ENCODE results near the gene FAM9C. TPM values are rescaled to one million over a fixed set of nuclear protein-coding genes. Genes with fewer than 3 reads are reported as not detected.
"Not testable (repeated sequence)": the region's sequence is repeated elsewhere in the genome, so short reads cannot be mapped to it uniquely, and the experiment has no call there.

FAM9C gene
- polyA plus RNA-seq, 4 donors = 0.06 TPM; not detected in 3

DNA sequence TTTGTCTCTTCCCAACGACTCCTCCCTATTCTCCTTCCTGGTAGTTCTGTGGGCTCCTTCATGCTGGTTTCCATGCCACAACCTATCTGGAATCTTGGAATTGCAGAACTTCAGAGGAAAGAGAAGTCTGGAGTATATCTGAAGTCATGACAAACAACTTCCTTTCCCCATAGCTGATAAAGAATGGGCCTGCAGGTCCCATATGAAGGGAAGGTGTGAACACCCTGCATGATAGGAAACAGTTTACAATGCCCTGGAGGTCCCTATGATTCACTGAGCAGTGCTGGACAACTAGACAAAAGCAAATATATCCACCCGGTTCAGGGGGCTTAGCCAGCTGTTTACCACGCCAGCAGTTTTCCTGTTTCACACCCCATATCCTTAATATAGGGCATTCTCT, 19.4 kb downstream of the FAM9C start:
- H3K4me1 ChIP-seq (ENCODE audit: control insufficient read depth in 3 of 3, insufficient read depth in 2 of 3, low read depth in 1 of 3, low read length in 2 of 3) = peaks cover 0 to 42% (median 9%) of the 10 kb centered on the region in 3 donors
- no peaks in the 10 kb centered on the region for H3K9me3 ChIP-seq (ENCODE audit: control insufficient read depth in 2 of 2, insufficient read depth in 1 of 2, low read depth in 1 of 2, low read length in 1 of 2)
- FAIRE-seq (no peak), DNase-seq (no peak)
- no peaks in the 10 kb centered on the region for H3K27me3 ChIP-seq (ENCODE audit: control insufficient read depth in 3 of 3, insufficient read depth in 3 of 3, low read length in 3 of 3)
- no peaks in the 10 kb centered on the region for H3K36me3 ChIP-seq (ENCODE audit: control insufficient read depth in 3 of 3, insufficient read depth in 2 of 3, low read depth in 1 of 3, low read length in 3 of 3)
- 75 to 87% (median 80%) methylated on average over 3 of the region's 3 CpGs for WGBS, 3 donors
- H3K4me3 ChIP-seq (ENCODE audit: low read depth in 1 of 3, low read length in 3 of 3) = no peak overlapping the region
- peak overlapping the region in 1 of 3 donors; percentile 33 for H3K27ac ChIP-seq (ENCODE audit: low read depth in 1 of 3, low read length in 2 of 3)

DNA sequence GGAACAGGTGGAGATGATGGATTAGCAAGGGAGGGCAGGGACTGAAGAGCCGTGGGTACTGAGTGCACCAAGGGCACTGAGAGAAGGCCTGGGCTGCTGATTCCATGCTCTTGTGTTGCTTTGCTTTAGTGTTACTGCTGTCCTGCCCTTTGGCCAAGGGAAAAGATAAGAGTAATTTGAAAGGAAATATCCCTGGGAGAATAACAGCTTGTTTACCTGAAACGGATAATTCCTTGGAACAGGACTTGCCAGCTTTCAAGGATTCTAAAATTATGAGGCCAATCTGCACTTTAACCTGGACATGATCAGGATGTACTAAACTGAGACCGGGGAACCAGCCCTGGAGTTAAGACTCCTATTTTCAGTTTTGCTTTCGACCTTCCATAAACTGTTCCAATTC, 20.4 kb downstream of the FAM9C start:
- no peaks in the 10 kb centered on the region for H3K36me3 ChIP-seq (ENCODE audit: control insufficient read depth in 3 of 3, insufficient read depth in 2 of 3, low read depth in 1 of 3, low read length in 3 of 3)
- peak overlapping the region; percentile 12 to 81 (median 68) for H3K27ac ChIP-seq (ENCODE audit: low read depth in 1 of 3, low read length in 2 of 3)
- H3K4me3 ChIP-seq (ENCODE audit: low read depth in 1 of 3, low read length in 3 of 3) = no peak overlapping the region
- H3K27me3 ChIP-seq (ENCODE audit: control insufficient read depth in 3 of 3, insufficient read depth in 3 of 3, low read length in 3 of 3) = no peaks in the 10 kb centered on the region
- WGBS, 3 donors = 13 to 50% (median 35%) methylated on average over 4 of the region's 4 CpGs
- H3K9me3 ChIP-seq (ENCODE audit: control insufficient read depth in 2 of 2, insufficient read depth in 1 of 2, low read depth in 1 of 2, low read length in 1 of 2) = no peaks in the 10 kb centered on the region
- DNase-seq (peak; percentile 71 to 84), FAIRE-seq (no peak)
- H3K4me1 ChIP-seq (ENCODE audit: control insufficient read depth in 3 of 3, insufficient read depth in 2 of 3, low read depth in 1 of 3, low read length in 2 of 3) = peaks cover 0 to 32% (median 3%) of the 10 kb centered on the region in 3 donors

DNA sequence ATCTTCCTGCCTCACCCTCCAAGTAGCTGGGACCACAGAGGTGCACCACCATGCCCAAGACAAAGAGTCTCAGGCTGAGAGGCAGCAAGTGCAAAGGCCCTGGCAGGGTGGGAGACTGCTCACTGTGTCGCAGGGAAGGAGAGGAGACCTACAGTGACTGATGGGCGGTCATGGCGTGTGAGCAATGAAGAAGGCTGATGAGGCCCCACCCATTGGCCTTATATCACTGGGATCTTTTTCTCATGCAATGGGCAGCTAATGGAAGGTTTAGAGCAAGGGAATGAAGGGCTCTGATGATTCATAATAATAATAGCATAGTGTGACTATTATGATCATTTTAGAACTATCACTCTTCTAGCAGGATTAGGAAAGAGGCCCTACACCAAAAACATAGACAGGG, 20.9 kb downstream of the FAM9C start:
- FAIRE-seq (no peak), DNase-seq (no peak)
- H3K4me3 ChIP-seq (ENCODE audit: low read depth in 1 of 3, low read length in 3 of 3) = no peak overlapping the region
- WGBS, 3 donors = 81 to 95% (median 86%) methylated on average over 3 of the region's 3 CpGs
- H3K27ac ChIP-seq (ENCODE audit: low read depth in 1 of 3, low read length in 2 of 3) = peak overlapping the region in 2 of 3 donors; percentile 68 to 81
- no peaks in the 10 kb centered on the region for H3K36me3 ChIP-seq (ENCODE audit: control insufficient read depth in 3 of 3, insufficient read depth in 2 of 3, low read depth in 1 of 3, low read length in 3 of 3)
- H3K4me1 ChIP-seq (ENCODE audit: control insufficient read depth in 3 of 3, insufficient read depth in 2 of 3, low read depth in 1 of 3, low read length in 2 of 3) = peaks cover 0 to 28% (median 3%) of the 10 kb centered on the region in 3 donors
- H3K9me3 ChIP-seq (ENCODE audit: control insufficient read depth in 2 of 2, insufficient read depth in 1 of 2, low read depth in 1 of 2, low read length in 1 of 2) = no peaks in the 10 kb centered on the region
- H3K27me3 ChIP-seq (ENCODE audit: control insufficient read depth in 3 of 3, insufficient read depth in 3 of 3, low read length in 3 of 3) = no peaks in the 10 kb centered on the region

DNA sequence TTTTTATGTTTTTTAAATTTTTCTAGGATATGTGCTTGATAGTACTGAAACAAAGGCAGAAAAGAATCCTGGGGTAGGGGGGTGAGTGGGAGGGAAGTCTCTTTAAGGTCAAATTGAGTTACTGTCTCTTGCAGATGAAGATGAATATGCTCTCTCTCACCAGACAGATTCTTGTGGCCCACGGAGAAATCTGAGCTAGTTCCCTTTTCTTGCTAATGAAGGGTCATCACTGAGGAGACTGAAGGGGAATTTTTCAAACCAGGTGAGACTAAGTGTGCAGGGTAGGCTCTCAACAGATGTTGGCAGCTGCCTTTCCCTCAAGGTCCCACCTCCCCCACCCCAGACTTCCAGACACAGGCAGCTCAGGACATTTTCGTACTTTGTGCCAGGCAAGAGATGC, 21.5 kb downstream of the FAM9C start:
- FAIRE-seq = no peak
- Histone ChIP-seq H3K4me3 (ENCODE audit: low read depth in 1 of 3, low read length in 3 of 3) (no peak overlapping the region), H3K27me3 (ENCODE audit: control insufficient read depth in 3 of 3, insufficient read depth in 3 of 3, low read length in 3 of 3) (no peaks in the 10 kb centered on the region), H3K4me1 (ENCODE audit: control insufficient read depth in 3 of 3, insufficient read depth in 2 of 3, low read depth in 1 of 3, low read length in 2 of 3) (peaks cover 0 to 27% (median 3%) of the 10 kb centered on the region in 3 donors), H3K9me3 (ENCODE audit: control insufficient read depth in 2 of 2, insufficient read depth in 1 of 2, low read depth in 1 of 2, low read length in 1 of 2) (no peaks in the 10 kb centered on the region), H3K27ac (ENCODE audit: low read depth in 1 of 3, low read length in 2 of 3) (peak overlapping the region in 2 of 3 donors; percentile 9 to 81), H3K36me3 (ENCODE audit: control insufficient read depth in 3 of 3, insufficient read depth in 2 of 3, low read depth in 1 of 3, low read length in 3 of 3) (no peaks in the 10 kb centered on the region)
- WGBS, 3 donors = 52 to 59% (median 57%) methylated on average over 2 of the region's 2 CpGs
- DNase-seq = no peak

DNA sequence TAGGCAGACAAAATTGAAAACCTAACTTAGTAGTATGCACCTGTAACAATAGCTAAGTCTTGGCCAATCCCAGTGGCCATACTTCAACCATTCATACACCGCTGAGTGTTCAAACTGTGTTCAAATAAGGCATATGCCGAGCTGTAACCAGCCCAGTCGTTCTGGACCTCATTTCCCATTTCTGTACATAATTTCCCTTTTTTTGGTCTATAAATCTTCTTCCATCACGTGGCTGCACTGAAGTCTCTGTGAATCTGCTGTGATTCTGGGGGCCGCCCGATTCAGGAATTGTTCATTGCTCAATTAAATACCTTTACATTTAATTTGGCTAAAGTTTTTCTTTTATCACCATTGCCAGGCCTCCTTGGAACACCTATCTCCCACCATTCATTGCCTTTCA, 27.7 kb downstream of the FAM9C start:
- H3K27me3 ChIP-seq (ENCODE audit: control insufficient read depth in 3 of 3, insufficient read depth in 3 of 3, low read length in 3 of 3); H3K36me3 ChIP-seq (ENCODE audit: control insufficient read depth in 3 of 3, insufficient read depth in 2 of 3, low read depth in 1 of 3, low read length in 3 of 3); H3K9me3 ChIP-seq (ENCODE audit: control insufficient read depth in 2 of 2, insufficient read depth in 1 of 2, low read depth in 1 of 2, low read length in 1 of 2); DNase-seq; FAIRE-seq; H3K4me3 ChIP-seq (ENCODE audit: low read depth in 1 of 3, low read length in 3 of 3): not testable (repeated sequence)
- WGBS, 3 donors = 75 to 89% (median 87%) methylated on average over 6 of the region's 6 CpGs
- peak overlapping the region in 1 of 3 donors; percentile 66 for H3K27ac ChIP-seq (ENCODE audit: low read depth in 1 of 3, low read length in 2 of 3)
- peaks cover 0 to 37% (median 2%) of the 10 kb centered on the region in 3 donors for H3K4me1 ChIP-seq (ENCODE audit: control insufficient read depth in 3 of 3, insufficient read depth in 2 of 3, low read depth in 1 of 3, low read length in 2 of 3)

DNA sequence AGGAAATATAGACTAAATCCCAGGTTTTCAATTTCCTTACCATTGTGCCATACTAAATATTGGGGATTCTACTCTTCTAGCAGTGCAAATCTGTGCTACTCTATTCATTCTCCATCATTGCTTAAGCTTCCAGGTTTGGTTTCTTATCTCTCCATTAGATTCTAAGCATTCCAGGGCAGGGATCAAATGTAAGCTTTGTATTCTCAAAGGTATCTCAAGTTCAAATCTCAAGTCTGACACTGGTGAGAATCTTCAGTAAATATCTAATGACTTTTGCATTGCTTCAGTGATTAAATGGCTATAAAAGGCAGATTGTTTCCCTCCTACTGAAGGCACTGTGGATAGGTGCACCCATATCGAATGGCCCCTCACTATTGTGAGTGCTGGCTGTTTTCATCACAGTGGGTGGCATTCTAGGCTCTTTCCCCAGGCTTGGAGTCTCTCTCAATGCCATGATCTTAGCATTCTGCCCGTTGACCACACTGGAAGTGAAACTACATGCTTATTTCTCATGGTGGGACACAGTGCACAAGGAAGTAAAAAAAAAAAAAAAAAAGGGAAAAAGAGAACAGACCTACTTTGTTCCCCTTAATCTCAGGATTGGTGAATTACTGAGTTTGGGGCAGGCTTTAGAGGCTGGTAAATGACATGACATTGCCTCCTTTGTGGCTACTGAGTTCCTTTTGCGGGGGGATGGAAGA, 28.7 kb downstream of the FAM9C start:
- 56 to 69% (median 63%) methylated on average over 3 of the region's 3 CpGs for WGBS, 3 donors
- Histone ChIP-seq H3K27ac (ENCODE audit: low read depth in 1 of 3, low read length in 2 of 3) (peak overlapping the region in 2 of 3 donors; percentile 16 to 66), H3K27me3 (ENCODE audit: control insufficient read depth in 3 of 3, insufficient read depth in 3 of 3, low read length in 3 of 3) (no peaks in the 10 kb centered on the region), H3K4me3 (ENCODE audit: low read depth in 1 of 3, low read length in 3 of 3) (no peak overlapping the region), H3K9me3 (ENCODE audit: control insufficient read depth in 2 of 2, insufficient read depth in 1 of 2, low read depth in 1 of 2, low read length in 1 of 2) (no peaks in the 10 kb centered on the region), H3K36me3 (ENCODE audit: control insufficient read depth in 3 of 3, insufficient read depth in 2 of 3, low read depth in 1 of 3, low read length in 3 of 3) (no peaks in the 10 kb centered on the region), H3K4me1 (ENCODE audit: control insufficient read depth in 3 of 3, insufficient read depth in 2 of 3, low read depth in 1 of 3, low read length in 2 of 3) (peaks cover 0 to 40% (median 2%) of the 10 kb centered on the region in 3 donors)
- DNase-seq (no peak), FAIRE-seq (no peak)

DNA sequence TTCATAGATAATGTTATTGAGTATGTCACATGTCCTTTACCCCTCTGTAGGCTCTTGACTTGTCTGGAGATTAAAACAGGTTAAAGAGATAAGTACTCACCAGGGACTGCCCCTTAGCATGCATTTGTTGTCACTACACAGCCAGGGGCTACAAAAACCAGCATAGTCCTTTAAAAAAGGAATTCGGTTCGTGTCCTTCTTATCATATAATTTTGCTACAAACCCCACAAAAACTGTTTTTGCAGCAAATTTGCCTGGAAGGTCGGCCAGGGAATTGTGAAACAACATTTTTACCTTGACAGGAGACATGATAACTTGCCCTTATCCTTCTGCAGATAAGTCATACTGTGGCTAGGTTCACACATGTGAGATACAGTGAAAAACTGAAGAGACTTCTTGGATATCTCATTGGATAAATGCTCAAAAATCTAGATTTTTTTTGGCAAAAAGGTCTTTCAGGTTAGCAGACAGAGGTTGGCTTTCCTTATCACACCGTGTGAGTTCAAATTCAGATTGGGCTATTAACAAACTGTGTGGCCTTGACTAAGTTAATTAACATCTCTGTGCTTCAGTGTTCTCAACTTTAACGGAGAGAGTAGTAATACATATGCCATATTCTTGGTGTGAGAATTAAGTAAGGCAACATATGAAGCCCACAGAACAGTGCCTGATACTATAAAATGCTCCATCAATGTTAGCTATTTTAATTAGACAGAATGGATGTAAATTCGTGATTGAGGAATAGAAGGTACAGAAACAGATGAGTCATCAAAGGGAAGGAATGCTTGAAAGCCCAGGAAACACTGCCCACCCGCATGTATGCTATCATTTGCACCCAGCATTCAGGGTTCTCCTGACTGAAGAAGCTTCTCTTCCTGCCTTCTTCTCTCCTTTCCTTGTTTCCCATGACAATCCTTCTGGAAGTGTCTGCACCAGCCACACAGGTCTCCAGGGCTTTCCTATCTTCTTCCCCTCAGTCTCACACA, 30.0 kb downstream of the FAM9C start:
- no peak for FAIRE-seq
- peak overlapping the region in 2 of 3 donors; percentile 67 to 89 for H3K27ac ChIP-seq (ENCODE audit: low read depth in 1 of 3, low read length in 2 of 3)
- H3K36me3 ChIP-seq (ENCODE audit: control insufficient read depth in 3 of 3, insufficient read depth in 2 of 3, low read depth in 1 of 3, low read length in 3 of 3) = no peaks in the 10 kb centered on the region
- H3K9me3 ChIP-seq (ENCODE audit: control insufficient read depth in 2 of 2, insufficient read depth in 1 of 2, low read depth in 1 of 2, low read length in 1 of 2) = no peaks in the 10 kb centered on the region
- no peak overlapping the region for H3K4me3 ChIP-seq (ENCODE audit: low read depth in 1 of 3, low read length in 3 of 3)
- H3K27me3 ChIP-seq (ENCODE audit: control insufficient read depth in 3 of 3, insufficient read depth in 3 of 3, low read length in 3 of 3) = no peaks in the 10 kb centered on the region
- WGBS, 3 donors = 55 to 71% (median 62%) methylated on average over 7 of the region's 7 CpGs
- no peak for DNase-seq
- H3K4me1 ChIP-seq (ENCODE audit: control insufficient read depth in 3 of 3, insufficient read depth in 2 of 3, low read depth in 1 of 3, low read length in 2 of 3) = peaks cover 0 to 47% (median 5%) of the 10 kb centered on the region in 3 donors

DNA sequence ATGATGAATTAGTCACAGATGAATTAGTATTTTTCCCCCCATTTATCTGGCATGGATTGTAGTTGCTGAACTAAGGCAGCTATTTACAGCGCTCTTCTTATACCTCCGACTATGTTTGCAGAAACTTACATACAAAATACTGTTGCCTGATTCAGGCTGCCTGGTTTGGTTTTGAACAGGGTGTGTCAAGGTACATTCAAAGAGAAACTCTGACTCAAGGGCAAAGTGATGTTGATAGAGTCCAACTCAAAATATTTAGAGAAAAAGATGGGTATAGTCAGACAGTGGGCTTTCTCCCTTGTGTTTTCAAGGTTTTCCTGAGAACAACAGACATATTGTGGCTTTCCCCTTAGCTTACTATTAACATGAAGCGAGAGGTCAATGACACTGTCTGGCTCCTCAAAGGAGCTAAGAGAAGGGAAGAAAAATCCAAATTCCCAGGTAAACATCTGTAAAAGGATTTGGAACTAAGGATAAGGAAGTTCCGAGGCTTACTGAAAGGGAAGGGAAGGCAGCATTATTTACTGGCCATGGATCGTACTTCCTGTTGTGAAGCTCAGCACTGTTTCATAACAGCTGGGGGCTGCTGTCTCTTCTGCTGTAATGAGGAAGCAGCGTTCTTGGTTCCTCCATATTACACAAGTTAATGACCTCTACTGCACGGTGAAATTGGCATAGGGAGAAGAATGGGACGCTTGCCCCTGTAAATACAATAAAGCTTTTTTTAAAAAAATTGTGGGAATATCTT, 30.9 kb downstream of the FAM9C start:
- DNase-seq (peak; percentile 37 to 68), FAIRE-seq (no peak)
- H3K9me3 ChIP-seq (ENCODE audit: control insufficient read depth in 2 of 2, insufficient read depth in 1 of 2, low read depth in 1 of 2, low read length in 1 of 2) = no peaks in the 10 kb centered on the region

More for the DNA sequence above, 30.9 kb downstream of the FAM9C start:
- Histone ChIP-seq H3K27me3 (ENCODE audit: control insufficient read depth in 3 of 3, insufficient read depth in 3 of 3, low read length in 3 of 3) (no peaks in the 10 kb centered on the region), H3K27ac (ENCODE audit: low read depth in 1 of 3, low read length in 2 of 3) (peak overlapping the region in 2 of 3 donors; percentile 89 to 90), H3K4me3 (ENCODE audit: low read depth in 1 of 3, low read length in 3 of 3) (no peak overlapping the region), H3K36me3 (ENCODE audit: control insufficient read depth in 3 of 3, insufficient read depth in 2 of 3, low read depth in 1 of 3, low read length in 3 of 3) (no peaks in the 10 kb centered on the region), H3K4me1 (ENCODE audit: control insufficient read depth in 3 of 3, insufficient read depth in 2 of 3, low read depth in 1 of 3, low read length in 2 of 3) (peaks cover 0 to 47% (median 7%) of the 10 kb centered on the region in 3 donors)
- WGBS, 3 donors = 22 to 35% (median 27%) methylated on average over 8 of the region's 8 CpGs
